Spleen (tissue), 7 donors: ENCODE data around the gene MRPL46.

Experiments
- POLR2A ChIP-seq, 3 donors: fragments of 450-650 bp; IDR thresholded peaks; one replicate each; pipeline ENCODE4 v1.5.1; 2017; ENCODE audit warnings: antibody characterized with exemption in 3 of 3, mild to moderate bottlenecking in 1 of 3
- TF ChIP-seq, protein P1 (sequence below), 11 experiments: fragments of 200-600 bp in 7 of 11; fragments of 450-650 bp in 4 of 11; sonication (generic) in 4 of 11; IDR thresholded peaks in 8 of 11; conservative IDR thresholded peaks in 3 of 11; 1 replicate in 7 of 11; 2 replicates in 4 of 11; pipeline versions ENCODE4 v1.4.0 to v1.8.0; 2016 to 2021; ENCODE audit warnings: antibody characterized with exemption in 11 of 11, inconsistent platforms in 4 of 11, mild to moderate bottlenecking in 1 of 11
- donor health status: DM: no; HTN: no; CAD: no; lungs with moderate emphysema.
- donor health status: DM: no; HTN: no; CAD: no.
- donor health status: DM: no; HTN: no; CAD: no.

DNA sequence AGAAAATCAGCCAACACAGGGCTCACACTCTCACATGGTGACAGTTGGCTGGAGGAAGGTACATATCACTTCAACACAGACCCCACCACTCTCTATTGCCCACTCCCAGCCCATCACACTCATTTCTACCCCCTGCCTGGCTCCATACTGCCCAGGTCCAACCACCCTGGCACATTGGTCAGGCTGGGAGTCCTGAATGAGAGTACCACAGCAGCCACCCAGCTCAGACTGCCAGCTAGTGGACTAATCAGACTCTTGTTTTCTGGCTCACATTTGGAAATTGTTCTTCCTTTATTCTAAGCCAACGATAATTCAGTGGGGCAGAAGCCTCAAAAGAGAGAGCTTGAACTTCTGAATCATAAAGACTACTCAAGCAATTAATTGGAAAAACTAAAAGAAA, 20.0 kb downstream of the MRPL46 start:
- TF ChIP-seq POLR2A (IDR thresholded peaks at IDR 0.05), result no peak
- TF ChIP-seq, protein P1, sequence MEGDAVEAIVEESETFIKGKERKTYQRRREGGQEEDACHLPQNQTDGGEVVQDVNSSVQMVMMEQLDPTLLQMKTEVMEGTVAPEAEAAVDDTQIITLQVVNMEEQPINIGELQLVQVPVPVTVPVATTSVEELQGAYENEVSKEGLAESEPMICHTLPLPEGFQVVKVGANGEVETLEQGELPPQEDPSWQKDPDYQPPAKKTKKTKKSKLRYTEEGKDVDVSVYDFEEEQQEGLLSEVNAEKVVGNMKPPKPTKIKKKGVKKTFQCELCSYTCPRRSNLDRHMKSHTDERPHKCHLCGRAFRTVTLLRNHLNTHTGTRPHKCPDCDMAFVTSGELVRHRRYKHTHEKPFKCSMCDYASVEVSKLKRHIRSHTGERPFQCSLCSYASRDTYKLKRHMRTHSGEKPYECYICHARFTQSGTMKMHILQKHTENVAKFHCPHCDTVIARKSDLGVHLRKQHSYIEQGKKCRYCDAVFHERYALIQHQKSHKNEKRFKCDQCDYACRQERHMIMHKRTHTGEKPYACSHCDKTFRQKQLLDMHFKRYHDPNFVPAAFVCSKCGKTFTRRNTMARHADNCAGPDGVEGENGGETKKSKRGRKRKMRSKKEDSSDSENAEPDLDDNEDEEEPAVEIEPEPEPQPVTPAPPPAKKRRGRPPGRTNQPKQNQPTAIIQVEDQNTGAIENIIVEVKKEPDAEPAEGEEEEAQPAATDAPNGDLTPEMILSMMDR (IDR thresholded peaks at IDR 0.05 in 8 of 11, conservative IDR thresholded peaks at IDR 0.05 in 3 of 11), result no peak
